Duodenal mucosa (tissue), 2 donors: Measurements from ENCODE around the gene RNF126.

ENCODE experiments used
- H3K27ac ChIP-seq: one replicate; pipeline ENCODE4 v1.7.0; 2013; ENCODE audit warnings: low read depth, low read length
- H3K27me3 ChIP-seq, 2 donors: one replicate each; pipeline ENCODE4 v1.7.0; 2013; ENCODE audit warnings: low read length in 2 of 2, control low read depth in 1 of 2; ENCODE audit not compliant: insufficient read depth in 2 of 2, control insufficient read depth in 1 of 2
- H3K36me3 ChIP-seq, 2 donors: one replicate each; pipeline ENCODE4 v1.7.0; 2013; ENCODE audit warnings: low read length in 2 of 2, control low read depth in 1 of 2; ENCODE audit not compliant: insufficient read depth in 2 of 2, control insufficient read depth in 1 of 2
- H3K4me1 ChIP-seq, 2 donors: one replicate each; pipeline ENCODE4 v1.7.0; 2013; ENCODE audit warnings: low read length in 2 of 2, control low read depth in 1 of 2; ENCODE audit not compliant: insufficient read depth in 2 of 2, control insufficient read depth in 1 of 2
- H3K4me3 ChIP-seq, 2 donors: one replicate each; pipeline ENCODE4 v1.7.0; 2013; ENCODE audit warnings: low read length in 2 of 2, low read depth in 1 of 2
- H3K9ac ChIP-seq, 2 donors: one replicate each; pipeline ENCODE4 v1.7.0; 2013; ENCODE audit warnings: low read length in 2 of 2, low read depth in 1 of 2
- H3K9me3 ChIP-seq, 2 donors: one replicate each; pipeline ENCODE4 v1.7.0; 2013; ENCODE audit warnings: low read length in 2 of 2, control low read depth in 1 of 2; ENCODE audit not compliant: control insufficient read depth in 1 of 2

RNF126 gene

GRCh38 chr19:661427-662196 is 1.4 kb downstream of the RNF126 start:
- Histone ChIP-seq H3K9ac (peak overlapping the region; percentile 81 to 92), H3K27ac (peak overlapping the region; percentile 82), H3K4me1 (peaks cover 43 to 65% of the 10 kb centered on the region in 2 donors)

GRCh38 chr19:660793-661426 is 2.1 kb downstream of the RNF126 start:
- Histone ChIP-seq H3K4me1 (peaks cover 43 to 65% of the 10 kb centered on the region in 2 donors), H3K27ac (peak overlapping the region; percentile 82), H3K9ac (peak overlapping the region; percentile 81 to 92), H3K27me3 (no peaks in the 10 kb centered on the region), H3K9me3 (no peaks in the 10 kb centered on the region), H3K36me3 (peaks cover 0 to 20% of the 10 kb centered on the region in 2 donors), H3K4me3 (peak overlapping the region; percentile 71 to 72)

More at GRCh38 chr19:661427-662196, 1.4 kb downstream of the RNF126 start:
- H3K4me3 ChIP-seq, result peak overlapping the region; percentile 71 to 72
- H3K27me3 ChIP-seq, result no peaks in the 10 kb centered on the region
- peaks cover 0 to 18% of the 10 kb centered on the region in 2 donors for H3K36me3 ChIP-seq
- H3K9me3 ChIP-seq, result no peaks in the 10 kb centered on the region

GRCh38 chr19:658916-659839 is 3.8 kb downstream of the RNF126 start:
- no peaks in the 10 kb centered on the region for H3K27me3 ChIP-seq
- no peak overlapping the region for H3K9ac ChIP-seq
- no peaks in the 10 kb centered on the region for H3K9me3 ChIP-seq
- peak overlapping the region in 1 of 2 donors; percentile 47 for H3K4me3 ChIP-seq
- H3K27ac ChIP-seq, result no peak overlapping the region
- peaks cover 37 to 58% of the 10 kb centered on the region in 2 donors for H3K4me1 ChIP-seq
- H3K36me3 ChIP-seq, result peaks cover 0 to 26% of the 10 kb centered on the region in 2 donors

- Histone ChIP-seq H3K4me3 (peak overlapping the region in 1 of 2 donors; percentile 29), H3K9ac (no peak overlapping the region), H3K27me3 (no peaks in the 10 kb centered on the region), H3K4me1 (peaks cover 33 to 49% of the 10 kb centered on the region in 2 donors), H3K36me3 (peaks cover 2 to 36% of the 10 kb centered on the region in 2 donors), H3K9me3 (no peaks in the 10 kb centered on the region), H3K27ac (no peak overlapping the region)
Measured at GRCh38 chr19:658059-658839, 4.8 kb downstream of the RNF126 start.

- no peaks in the 10 kb centered on the region for H3K27me3 ChIP-seq
- H3K4me3 ChIP-seq, result no peak overlapping the region
- H3K27ac ChIP-seq, result no peak overlapping the region
- no peaks in the 10 kb centered on the region for H3K9me3 ChIP-seq
- H3K9ac ChIP-seq, result no peak overlapping the region
- peaks cover 33 to 49% of the 10 kb centered on the region in 2 donors for H3K4me1 ChIP-seq
- H3K36me3 ChIP-seq, result peaks cover 5 to 42% of the 10 kb centered on the region in 2 donors
Measured at GRCh38 chr19:657611-658010, 5.4 kb downstream of the RNF126 start.

- no peak overlapping the region for H3K4me3 ChIP-seq
- H3K27me3 ChIP-seq, result no peaks in the 10 kb centered on the region
- no peaks in the 10 kb centered on the region for H3K9me3 ChIP-seq
- no peak overlapping the region for H3K9ac ChIP-seq
- H3K36me3 ChIP-seq, result peaks cover 5 to 49% of the 10 kb centered on the region in 2 donors
- H3K4me1 ChIP-seq, result peaks cover 33 to 49% of the 10 kb centered on the region in 2 donors
- no peak overlapping the region for H3K27ac ChIP-seq
Measured at GRCh38 chr19:656751-657559, 6.1 kb downstream of the RNF126 start.

GRCh38 chr19:655691-656090 is 7.3 kb downstream of the RNF126 start:
- peaks cover 8 to 58% of the 10 kb centered on the region in 2 donors for H3K36me3 ChIP-seq

GRCh38 chr19:653425-653824 is 9.6 kb downstream of the RNF126 start:
- Histone ChIP-seq H3K36me3 (peaks cover 14 to 66% of the 10 kb centered on the region in 2 donors), H3K27ac (no peak overlapping the region), H3K9me3 (no peaks in the 10 kb centered on the region), H3K4me1 (peaks cover 10 to 14% of the 10 kb centered on the region in 2 donors), H3K9ac (no peak overlapping the region), H3K27me3 (no peaks in the 10 kb centered on the region), H3K4me3 (no peak overlapping the region)

More at GRCh38 chr19:655691-656090, 7.3 kb downstream of the RNF126 start:
- Histone ChIP-seq H3K4me3 (no peak overlapping the region), H3K27me3 (no peaks in the 10 kb centered on the region), H3K9me3 (no peaks in the 10 kb centered on the region), H3K9ac (no peak overlapping the region), H3K27ac (no peak overlapping the region), H3K4me1 (peaks cover 30 to 37% of the 10 kb centered on the region in 2 donors)
